BE2C (cell line): ENCODE results near the gene PPP3CB.

Source experiments
- DNase-seq: peaks from one replicate; pipeline ENCODE4 v3.0.0-alpha.2; 2020
- H3K27me3 ChIP-seq: fragments of 250-450 bp; sonication (Bioruptor Pico); 2 replicates; pipeline ENCODE4 v1.5.1; 2020; ENCODE audit warnings: mild to moderate bottlenecking
- H3K36me3 ChIP-seq: fragments of 250-450 bp; sonication (Bioruptor Pico); 2 replicates; pipeline ENCODE4 v1.5.1; 2020; ENCODE audit warnings: mild to moderate bottlenecking
- H3K4me1 ChIP-seq: fragments of 250-450 bp; sonication (Bioruptor Pico); 2 replicates; pipeline ENCODE4 v1.5.1; 2020
- H3K4me3 ChIP-seq: 2 replicates; pipeline ENCODE4 v1.5.1; 2011; ENCODE audit warnings: low read depth, low read length
- H3K9me3 ChIP-seq: fragments of 250-450 bp; sonication (Bioruptor Pico); 2 replicates; pipeline ENCODE4 v1.5.1; 2020
- CTCF ChIP-seq: IDR thresholded peaks from 2 replicates; pipeline ENCODE4 v1.5.1; 2012; ENCODE audit warnings: mild to moderate bottlenecking, low read depth, low read length

PPP3CB gene

GRCh38 chr10:73494213-73494612 is 1.6 kb downstream of the PPP3CB start:
- no peak for TF ChIP-seq CTCF

DNA sequence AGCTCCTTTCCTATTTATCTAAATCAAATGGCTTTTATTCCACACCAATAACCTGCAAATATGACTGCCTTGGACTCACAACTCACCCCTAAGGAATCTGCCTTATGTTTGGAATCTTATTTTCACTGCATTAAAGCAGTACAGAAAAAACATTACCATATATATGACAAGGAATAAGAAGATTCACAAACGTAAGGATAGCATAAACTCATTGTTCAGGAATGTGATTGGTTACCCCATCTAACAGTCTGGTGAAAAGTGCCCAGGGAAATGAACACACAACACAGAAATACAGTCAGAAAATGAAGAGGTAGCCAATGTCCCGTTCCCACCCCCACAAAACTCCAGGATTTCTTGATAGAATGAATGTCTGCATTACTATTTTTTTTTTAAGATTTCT is 2.0 kb downstream of the PPP3CB start:
- H3K36me3 ChIP-seq: no peaks in the 10 kb centered on the region; the same call in 1 of the 2 replicates
- TF ChIP-seq CTCF: no peak
- H3K27me3 ChIP-seq: no peaks in the 10 kb centered on the region
- DNase-seq: no peak
- H3K9me3 ChIP-seq: no peaks in the 10 kb centered on the region
- no peaks in the 10 kb centered on the region for H3K4me1 ChIP-seq
- H3K4me3 ChIP-seq: no peak overlapping the region

More at GRCh38 chr10:73494213-73494612, 1.6 kb downstream of the PPP3CB start:
- Histone ChIP-seq H3K9me3 (no peaks in the 10 kb centered on the region), H3K27me3 (no peaks in the 10 kb centered on the region), H3K4me1 (no peaks in the 10 kb centered on the region), H3K36me3 (no peaks in the 10 kb centered on the region; the same call in 1 of the 2 replicates), H3K4me3 (no peak overlapping the region; the same call in none of the 2 replicates)
- DNase-seq: no peak

DNA sequence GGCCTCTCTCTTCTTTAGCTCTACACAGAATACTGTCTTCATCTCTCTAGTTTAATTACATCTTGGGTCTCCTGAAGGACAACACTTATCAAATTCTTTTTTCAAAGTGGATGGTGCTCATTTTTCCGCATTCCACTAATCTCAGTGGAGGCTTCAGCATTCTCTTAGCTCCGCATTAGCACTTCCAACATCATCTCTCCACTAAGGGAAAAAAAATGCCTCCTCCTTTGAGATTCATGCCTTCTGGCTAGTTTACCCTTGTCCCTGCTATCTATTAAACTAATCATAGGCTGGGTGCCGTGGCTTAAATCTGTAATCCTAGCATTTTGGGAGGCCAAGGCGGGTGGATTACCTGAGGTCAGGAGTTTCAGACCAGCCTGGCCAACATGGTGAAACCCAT is 9.2 kb downstream of the PPP3CB start:
- H3K36me3 ChIP-seq: 0 out of 2 replicates have a peak, but pooled peaks cover 2% of the 10 kb centered on the region
- TF ChIP-seq CTCF: no peak
- DNase-seq: no peak
- no peaks in the 10 kb centered on the region for H3K9me3 ChIP-seq
- H3K4me1 ChIP-seq: no peaks in the 10 kb centered on the region
- H3K27me3 ChIP-seq: no peaks in the 10 kb centered on the region
- H3K4me3 ChIP-seq: no peak overlapping the region

GRCh38 chr10:73485320-73485719 is 10.5 kb downstream of the PPP3CB start:
- no peaks in the 10 kb centered on the region for H3K27me3 ChIP-seq
- H3K4me1 ChIP-seq: no peaks in the 10 kb centered on the region
- H3K9me3 ChIP-seq: no peaks in the 10 kb centered on the region
- H3K36me3 ChIP-seq: 0 out of 2 replicates have a peak, but pooled peaks cover 2% of the 10 kb centered on the region
- DNase-seq: no peak
- H3K4me3 ChIP-seq: no peak overlapping the region
- no peak for TF ChIP-seq CTCF

DNA sequence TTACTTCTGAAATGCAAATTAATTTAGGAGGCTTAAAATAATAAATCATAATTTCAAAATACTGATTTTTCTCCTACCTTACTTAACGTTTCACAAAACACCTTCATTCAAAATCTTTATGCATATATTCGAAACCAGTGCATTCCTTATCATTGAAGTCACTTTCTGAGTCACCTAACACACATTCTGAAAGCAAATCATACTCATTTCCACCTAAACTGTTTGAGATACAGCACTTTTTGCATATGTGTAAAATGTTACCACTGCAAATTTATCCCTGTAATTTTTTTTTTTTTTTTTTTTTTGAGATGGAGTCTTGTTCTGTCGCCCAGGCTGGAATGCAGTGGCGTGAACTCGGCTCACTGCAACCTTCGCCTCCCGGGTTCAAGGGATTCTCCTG is 15.7 kb downstream of the PPP3CB start:
- no peaks in the 10 kb centered on the region for H3K27me3 ChIP-seq
- peaks cover 18% of the 10 kb centered on the region for H3K36me3 ChIP-seq
- TF ChIP-seq CTCF: no peak
- H3K4me1 ChIP-seq: no peaks in the 10 kb centered on the region
- H3K4me3 ChIP-seq: no peak overlapping the region
- no peak for DNase-seq
- no peaks in the 10 kb centered on the region for H3K9me3 ChIP-seq

- H3K27me3 ChIP-seq: no peaks in the 10 kb centered on the region
- DNase-seq: no peak
- no peak for TF ChIP-seq CTCF
- no peaks in the 10 kb centered on the region for H3K9me3 ChIP-seq
- H3K4me3 ChIP-seq: no peak overlapping the region
- no peaks in the 10 kb centered on the region for H3K4me1 ChIP-seq
- peaks cover 19% of the 10 kb centered on the region for H3K36me3 ChIP-seq
Observed at GRCh38 chr10:73478636-73479035, 17.2 kb downstream of the PPP3CB start.
